CD4-positive, alpha-beta T cell (primary cell): ENCODE results near the gene GALNT8. TPM values are rescaled to one million over a fixed set of nuclear protein-coding genes. Genes with fewer than 3 reads are reported as not detected.

Source experiments
- ATAC-seq: fragments of 200-7000 bp; cut with Tn5 transposase; one replicate; pipeline ENCODE4 v1.10.0; 2022; ENCODE audit warnings: mild to moderate bottlenecking; ENCODE audit not compliant: poor library complexity
- CTCF ChIA-PET: fragments of 350-600 bp; sonication (Branson Sonifier 250); formaldehyde crosslinking; loops from one replicate; lab custom pipeline; 2021; ENCODE audit warnings: antibody characterized with exemption, inconsistent platforms; lab: Charles Lee
- POLR2A ChIA-PET: fragments of 350-600 bp; sonication (Branson Sonifier 250); formaldehyde crosslinking; loops from one replicate; lab custom pipeline; 2021; ENCODE audit warnings: antibody characterized with exemption, inconsistent platforms; lab: Charles Lee
- DNase-seq, 14 experiments: peaks; one replicate each; pipeline ENCODE4 v3.0.0-alpha.2; 2013 to 2020; ENCODE audit warnings: mixed read lengths in 2 of 14
- H3K27ac ChIP-seq, 2 donors: one replicate each; pipeline versions ENCODE4 v1.5.1 to v1.7.0; 2013; ENCODE audit warnings: low read length in 2 of 2, low read depth in 1 of 2, mild to moderate bottlenecking in 1 of 2
- H3K27me3 ChIP-seq, 2 experiments: 1 replicate in 1 of 2; 2 replicates in 1 of 2; pipeline versions ENCODE4 v1.6.1 to v1.7.0; 2013; ENCODE audit warnings: low read length in 2 of 2, control low read depth in 1 of 2, mild to moderate bottlenecking in 1 of 2, moderate library complexity in 1 of 2; ENCODE audit not compliant: insufficient read depth in 2 of 2, control insufficient read depth in 1 of 2
- H3K36me3 ChIP-seq: one replicate; pipeline ENCODE4 v1.6.1; 2013; ENCODE audit warnings: low read length, control low read depth; ENCODE audit not compliant: insufficient read depth
- H3K4me1 ChIP-seq: one replicate; pipeline ENCODE4 v1.6.1; 2013; ENCODE audit warnings: low read length, control low read depth; ENCODE audit not compliant: insufficient read depth
- H3K4me3 ChIP-seq: one replicate; pipeline ENCODE4 v1.5.1; 2013; ENCODE audit warnings: mild to moderate bottlenecking, low read length, moderate library complexity
- H3K9me3 ChIP-seq, 2 experiments: 1 replicate in 1 of 2; 2 replicates in 1 of 2; pipeline versions ENCODE4 v1.6.1 to v1.7.0; 2013; ENCODE audit warnings: low read length in 2 of 2, mild to moderate bottlenecking in 2 of 2, control low read depth in 1 of 2, moderate library complexity in 1 of 2; ENCODE audit not compliant: control insufficient read depth in 1 of 2, insufficient read depth in 1 of 2
- H3K27ac Mint-ChIP-seq: one replicate; pipeline ENCODE4 v1.8.0; 2020; ENCODE audit warnings: mixed read lengths
- H3K27me3 Mint-ChIP-seq: one replicate; pipeline ENCODE4 v1.8.0; 2021; ENCODE audit warnings: mixed read lengths
- H3K36me3 Mint-ChIP-seq: one replicate; pipeline ENCODE4 v1.8.0; 2021; ENCODE audit warnings: low read depth, mixed read lengths
- H3K4me1 Mint-ChIP-seq: one replicate; pipeline ENCODE4 v1.8.0; 2021; ENCODE audit warnings: low read depth, mixed read lengths
- H3K4me3 Mint-ChIP-seq: one replicate; pipeline ENCODE4 v1.8.0; 2020; ENCODE audit warnings: mild to moderate bottlenecking, mixed read lengths
- H3K9me3 Mint-ChIP-seq: one replicate; pipeline ENCODE4 v1.8.0; 2020; ENCODE audit warnings: mixed read lengths
- intact Hi-C, 2 experiments: fragments of 100-400 bp; cut with DNase I in 1 of 2; cut with micrococcal nuclease in 1 of 2; formaldehyde crosslinking; loops; one replicate each; pipeline versions ENCODE4 v1.15.1 to v1.9.0; 2023 to 2025; cut with DNase I, micrococcal nuclease
- total RNA-seq, 174 experiments: library from RNA in 2 of 174; stranded (reverse) in 2 of 174; gene quantifications; one replicate each; pipeline ENCODE4 v1.2.3 and lab custom pipeline; 2021 to 2026
- TF ChIP-seq, protein P1 (sequence below): fragments of 200-600 bp; IDR thresholded peaks from one replicate; pipeline ENCODE4 v1.8.0; 2022; ENCODE audit warnings: antibody characterized with exemption, mild to moderate bottlenecking

GALNT8 gene
- total RNA-seq, 2 experiments from 2014 or later = 0.44 to 0.56 TPM

DNA sequence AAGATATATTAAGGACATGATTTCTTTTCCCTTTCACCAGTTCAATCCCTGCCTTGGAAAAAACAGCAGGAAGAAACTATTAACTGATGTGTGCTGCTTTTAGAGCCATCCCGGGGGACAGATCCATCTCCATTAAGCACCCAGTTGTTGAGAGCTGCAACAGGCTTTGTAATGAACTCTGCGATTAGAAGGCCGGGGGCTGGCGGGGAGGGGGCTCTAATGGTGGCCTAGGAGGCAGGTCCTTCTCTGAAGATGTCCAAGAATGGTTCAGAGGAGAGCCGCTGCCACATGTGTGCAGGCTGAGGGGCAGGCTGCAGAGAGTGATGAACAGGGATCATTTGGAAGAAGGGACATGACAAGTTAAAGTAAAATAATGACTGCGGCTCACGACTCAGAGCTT is 67.8 kb downstream of the GALNT8 start:
- Mint-ChIP-seq H3K27me3 (peaks cover 8% of the 10 kb centered on the region), H3K36me3 (no peaks in the 10 kb centered on the region), H3K4me3 (no peak overlapping the region), H3K4me1 (no peaks in the 10 kb centered on the region), H3K27ac (no peak overlapping the region), H3K9me3 (no peaks in the 10 kb centered on the region)
- Histone ChIP-seq H3K27me3 (peaks cover 0 to 8% of the 10 kb centered on the region in 2 experiments), H3K36me3 (no peaks in the 10 kb centered on the region), H3K4me1 (no peaks in the 10 kb centered on the region), H3K4me3 (no peak overlapping the region), H3K9me3 (no peaks in the 10 kb centered on the region), H3K27ac (no peak overlapping the region)
- POLR2A ChIA-PET = no interaction called here
- no peak for DNase-seq
- intact Hi-C loops = no loop called here
- ATAC-seq = no peak
- CTCF ChIA-PET = no interaction called here
- TF ChIP-seq, protein P1, sequence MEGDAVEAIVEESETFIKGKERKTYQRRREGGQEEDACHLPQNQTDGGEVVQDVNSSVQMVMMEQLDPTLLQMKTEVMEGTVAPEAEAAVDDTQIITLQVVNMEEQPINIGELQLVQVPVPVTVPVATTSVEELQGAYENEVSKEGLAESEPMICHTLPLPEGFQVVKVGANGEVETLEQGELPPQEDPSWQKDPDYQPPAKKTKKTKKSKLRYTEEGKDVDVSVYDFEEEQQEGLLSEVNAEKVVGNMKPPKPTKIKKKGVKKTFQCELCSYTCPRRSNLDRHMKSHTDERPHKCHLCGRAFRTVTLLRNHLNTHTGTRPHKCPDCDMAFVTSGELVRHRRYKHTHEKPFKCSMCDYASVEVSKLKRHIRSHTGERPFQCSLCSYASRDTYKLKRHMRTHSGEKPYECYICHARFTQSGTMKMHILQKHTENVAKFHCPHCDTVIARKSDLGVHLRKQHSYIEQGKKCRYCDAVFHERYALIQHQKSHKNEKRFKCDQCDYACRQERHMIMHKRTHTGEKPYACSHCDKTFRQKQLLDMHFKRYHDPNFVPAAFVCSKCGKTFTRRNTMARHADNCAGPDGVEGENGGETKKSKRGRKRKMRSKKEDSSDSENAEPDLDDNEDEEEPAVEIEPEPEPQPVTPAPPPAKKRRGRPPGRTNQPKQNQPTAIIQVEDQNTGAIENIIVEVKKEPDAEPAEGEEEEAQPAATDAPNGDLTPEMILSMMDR = no peak

- H3K9me3 Mint-ChIP-seq = no peaks in the 10 kb centered on the region
- no peaks in the 10 kb centered on the region for H3K4me1 ChIP-seq
- CTCF ChIA-PET = no interaction called here
- no peak overlapping the region for H3K27ac ChIP-seq
- TF ChIP-seq, protein P1 = no peak
- no peaks in the 10 kb centered on the region for H3K36me3 Mint-ChIP-seq
- ATAC-seq = no peak
- H3K4me3 ChIP-seq = no peak overlapping the region
- H3K4me1 Mint-ChIP-seq = no peaks in the 10 kb centered on the region
- peaks cover 5% of the 10 kb centered on the region for H3K27me3 Mint-ChIP-seq
- H3K27me3 ChIP-seq = peaks cover 0 to 8% of the 10 kb centered on the region in 2 experiments
- no peak overlapping the region for H3K4me3 Mint-ChIP-seq
- no peaks in the 10 kb centered on the region for H3K9me3 ChIP-seq
- DNase-seq = no peak
- intact Hi-C loops = no loop called here
- no peaks in the 10 kb centered on the region for H3K36me3 ChIP-seq
- no peak overlapping the region for H3K27ac Mint-ChIP-seq
- POLR2A ChIA-PET = no interaction called here
These were observed 69.6 kb downstream of the GALNT8 start for GRCh38 chr12:4789776-4790175.

DNA sequence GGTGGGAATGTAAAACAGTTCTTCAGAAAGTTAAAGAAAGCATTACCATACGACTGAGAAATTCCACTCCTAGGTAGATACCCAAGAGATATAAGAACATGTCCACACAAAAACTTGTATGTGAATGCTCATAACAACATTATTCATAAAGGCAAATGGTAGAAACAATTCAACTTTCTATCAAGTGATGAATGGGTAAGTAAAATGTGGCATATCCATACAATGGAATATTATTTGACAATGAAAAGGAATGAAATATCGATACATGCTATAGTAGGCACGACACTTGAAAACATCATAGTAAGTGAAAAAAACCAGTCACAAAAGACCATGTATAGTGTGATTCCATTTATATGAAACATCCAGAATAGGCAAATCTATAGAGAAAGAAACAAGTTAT is 71.3 kb downstream of the GALNT8 start:
- H3K27me3 ChIP-seq = peaks cover 0 to 7% of the 10 kb centered on the region in 2 experiments
- ATAC-seq (no peak), DNase-seq (no peak)
- intact Hi-C loops = no loop called here
- no peaks in the 10 kb centered on the region for H3K4me1 Mint-ChIP-seq
- no peak overlapping the region for H3K27ac Mint-ChIP-seq
- no peaks in the 10 kb centered on the region for H3K36me3 Mint-ChIP-seq
- no peak overlapping the region for H3K4me3 ChIP-seq
- H3K36me3 ChIP-seq = no peaks in the 10 kb centered on the region
- CTCF ChIA-PET = no interaction called here
- H3K4me1 ChIP-seq = no peaks in the 10 kb centered on the region
- POLR2A ChIA-PET = no interaction called here
- no peaks in the 10 kb centered on the region for H3K9me3 Mint-ChIP-seq
- H3K27ac ChIP-seq = no peak overlapping the region
- H3K9me3 ChIP-seq = no peaks in the 10 kb centered on the region
- H3K27me3 Mint-ChIP-seq = peaks cover 9% of the 10 kb centered on the region
- TF ChIP-seq, protein P1 = no peak
- no peak overlapping the region for H3K4me3 Mint-ChIP-seq
